Cardiac fibroblast (primary cell): ENCODE results near the gene HPSE2.

ENCODE experiments used
- DNase-seq, 2 donors: peaks; one replicate each; pipeline versions ENCODE4 v3.0.0 to v3.0.0-alpha.2; 2010; ENCODE audit warnings: low read depth in 2 of 2
- H3K4me3 ChIP-seq, 2 donors: replicated peaks in 1 of 2; 1 replicate in 1 of 2; 2 replicates in 1 of 2; pipeline ENCODE4 v1.5.1; 2011; ENCODE audit warnings: low read depth in 2 of 2, low read length in 2 of 2, mild to moderate bottlenecking in 2 of 2, moderate library complexity in 1 of 2
- TF ChIP-seq, protein P1 (sequence below): IDR thresholded peaks from one replicate; pipeline ENCODE4 v1.5.1; 2011; ENCODE audit warnings: low read depth, mild to moderate bottlenecking, low read length, inconsistent platforms

The HPSE2 gene

DNA sequence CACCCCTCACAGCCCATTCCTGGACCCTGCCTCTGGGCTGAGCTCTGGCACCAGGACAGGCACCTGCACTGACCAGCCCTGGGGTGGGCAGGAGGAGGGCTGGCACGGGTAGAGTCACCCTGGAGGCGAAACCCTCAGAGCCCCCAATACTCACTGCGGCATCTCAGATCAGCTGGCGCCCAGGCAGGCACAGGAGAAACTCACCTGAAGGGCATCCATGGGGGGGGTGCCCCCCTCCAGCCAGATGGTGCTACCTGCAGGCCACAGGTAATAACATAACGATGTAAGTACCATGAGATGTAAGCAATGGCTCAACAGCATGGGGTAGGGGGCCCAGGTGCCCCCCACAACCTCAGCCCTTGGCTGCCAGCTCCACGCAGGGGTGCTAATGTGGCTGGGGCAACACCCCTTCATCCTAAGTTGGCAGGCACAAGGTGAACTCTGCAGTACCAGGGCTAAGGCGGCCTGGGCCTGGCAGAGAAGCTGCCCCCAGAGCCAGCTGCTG, 808.6 kb downstream of the HPSE2 start:
- no peak for DNase-seq
- TF ChIP-seq, protein P1, sequence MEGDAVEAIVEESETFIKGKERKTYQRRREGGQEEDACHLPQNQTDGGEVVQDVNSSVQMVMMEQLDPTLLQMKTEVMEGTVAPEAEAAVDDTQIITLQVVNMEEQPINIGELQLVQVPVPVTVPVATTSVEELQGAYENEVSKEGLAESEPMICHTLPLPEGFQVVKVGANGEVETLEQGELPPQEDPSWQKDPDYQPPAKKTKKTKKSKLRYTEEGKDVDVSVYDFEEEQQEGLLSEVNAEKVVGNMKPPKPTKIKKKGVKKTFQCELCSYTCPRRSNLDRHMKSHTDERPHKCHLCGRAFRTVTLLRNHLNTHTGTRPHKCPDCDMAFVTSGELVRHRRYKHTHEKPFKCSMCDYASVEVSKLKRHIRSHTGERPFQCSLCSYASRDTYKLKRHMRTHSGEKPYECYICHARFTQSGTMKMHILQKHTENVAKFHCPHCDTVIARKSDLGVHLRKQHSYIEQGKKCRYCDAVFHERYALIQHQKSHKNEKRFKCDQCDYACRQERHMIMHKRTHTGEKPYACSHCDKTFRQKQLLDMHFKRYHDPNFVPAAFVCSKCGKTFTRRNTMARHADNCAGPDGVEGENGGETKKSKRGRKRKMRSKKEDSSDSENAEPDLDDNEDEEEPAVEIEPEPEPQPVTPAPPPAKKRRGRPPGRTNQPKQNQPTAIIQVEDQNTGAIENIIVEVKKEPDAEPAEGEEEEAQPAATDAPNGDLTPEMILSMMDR: no peak

DNA sequence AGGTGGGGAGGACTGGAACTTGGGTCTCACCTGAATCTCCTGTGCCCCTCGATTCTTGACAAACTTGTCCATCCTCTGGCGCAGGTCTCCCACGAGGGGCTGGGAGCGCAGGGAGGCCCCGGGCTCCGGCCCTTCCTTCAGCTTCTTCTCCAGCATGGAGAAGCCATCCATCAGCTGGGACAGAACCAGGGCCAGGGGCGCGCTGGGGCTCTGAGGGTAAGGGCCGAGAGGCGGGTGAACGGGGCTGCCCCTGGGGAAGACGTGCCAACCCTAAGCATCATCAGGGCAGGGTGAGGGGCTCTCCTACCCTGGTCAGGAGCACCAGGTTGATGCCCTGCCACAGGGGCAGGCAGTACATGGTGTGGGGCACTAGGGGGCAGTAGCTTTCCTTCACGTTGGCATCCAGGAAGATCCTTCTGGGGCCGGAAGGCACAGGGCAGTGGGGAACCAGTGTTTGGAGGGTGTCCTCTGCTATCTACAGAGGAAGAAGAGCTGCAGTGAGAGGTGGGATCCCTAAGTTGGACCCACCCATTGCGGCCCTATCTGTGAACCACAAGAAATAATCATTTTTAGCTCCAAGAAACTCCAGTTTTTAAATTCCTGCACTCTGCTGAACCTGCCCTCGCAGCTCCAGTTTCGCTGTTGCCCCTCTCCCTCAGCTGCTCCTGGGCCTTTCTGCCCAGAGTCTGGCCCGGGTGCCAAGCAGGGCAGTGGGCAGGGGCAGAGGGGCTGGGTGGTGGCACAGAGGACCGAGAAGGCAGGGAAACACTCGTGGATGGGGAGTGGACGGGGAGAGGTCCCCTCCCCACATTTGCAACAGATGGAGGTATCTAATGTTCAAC, 809.9 kb downstream of the HPSE2 start:
- H3K4me3 ChIP-seq: no peak overlapping the region
- TF ChIP-seq, protein P1: peak; percentile 86
- DNase-seq: peak; percentile 49 to 60

More for the DNA sequence above, 808.6 kb downstream of the HPSE2 start:
- H3K4me3 ChIP-seq: no peak overlapping the region

DNA sequence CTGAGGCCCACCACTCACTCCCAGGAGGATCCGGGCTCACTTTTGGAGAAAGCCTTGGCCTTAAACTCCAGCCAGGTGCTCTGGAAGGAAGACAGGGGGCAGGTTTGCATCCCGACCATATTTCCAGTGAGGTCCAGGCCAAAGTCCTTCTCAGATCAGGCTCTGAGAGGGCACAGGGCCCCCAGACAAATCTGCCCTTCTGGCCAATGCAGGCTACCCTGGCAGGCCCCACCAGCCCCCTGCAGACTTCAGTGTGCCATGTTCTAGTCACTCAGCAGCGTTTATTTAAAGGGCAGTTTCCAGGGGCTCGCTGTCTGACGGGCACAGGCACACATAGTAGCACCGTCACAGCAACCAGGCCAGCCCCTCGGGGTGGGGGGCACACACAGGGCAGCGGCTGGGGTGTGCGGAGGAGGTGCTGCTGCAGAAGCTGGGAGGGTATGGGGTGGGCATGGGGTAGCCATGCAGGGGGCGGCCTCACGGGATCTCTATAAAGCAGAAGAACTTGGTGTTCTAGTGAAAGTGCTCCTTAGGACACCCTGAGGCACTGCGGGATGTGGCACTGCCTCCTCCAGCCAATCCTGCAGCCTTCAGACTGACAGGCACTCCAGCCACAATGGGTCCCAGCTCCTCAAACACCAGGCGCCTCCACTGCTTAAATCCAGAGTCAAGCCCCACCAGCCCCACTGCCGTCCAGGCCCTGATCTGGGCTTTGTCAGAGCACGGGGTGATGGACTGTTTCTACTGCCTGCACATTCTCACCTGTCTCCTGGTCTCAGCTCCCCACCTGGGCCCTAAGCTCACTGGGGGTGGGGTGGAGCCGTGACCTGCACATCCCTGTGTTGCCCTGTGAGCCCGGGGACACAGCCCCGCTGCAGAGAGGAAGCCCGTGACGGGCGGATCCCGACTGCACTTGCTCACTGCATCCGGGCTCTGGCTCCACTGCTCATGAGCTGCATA, 811.1 kb downstream of the HPSE2 start:
- no peak overlapping the region for H3K4me3 ChIP-seq
- TF ChIP-seq, protein P1: no peak
- DNase-seq: no peak

DNA sequence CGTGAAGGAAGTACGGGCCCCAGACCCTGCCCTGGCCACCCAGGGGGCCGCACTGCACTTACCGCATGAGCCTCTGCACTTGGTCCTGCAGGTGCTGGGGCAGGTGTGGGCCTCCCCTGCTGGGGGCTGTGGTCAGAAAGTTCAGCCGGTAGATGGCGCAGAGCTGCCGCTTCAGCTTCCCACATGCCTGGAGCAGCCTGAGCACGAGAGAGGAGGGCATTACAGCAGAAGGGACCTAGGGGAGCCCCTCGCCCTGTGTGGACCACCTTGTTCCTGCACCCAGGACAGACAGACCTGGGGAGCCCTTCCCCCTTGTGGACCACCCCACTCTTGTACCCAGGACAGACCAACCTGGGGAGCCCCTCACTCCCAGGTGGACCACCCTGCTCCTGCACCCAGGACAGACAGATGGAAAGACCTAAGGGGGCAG, 811.9 kb downstream of the HPSE2 start:
- no peak overlapping the region for H3K4me3 ChIP-seq
- TF ChIP-seq, protein P1: no peak
- DNase-seq: no peak

DNA sequence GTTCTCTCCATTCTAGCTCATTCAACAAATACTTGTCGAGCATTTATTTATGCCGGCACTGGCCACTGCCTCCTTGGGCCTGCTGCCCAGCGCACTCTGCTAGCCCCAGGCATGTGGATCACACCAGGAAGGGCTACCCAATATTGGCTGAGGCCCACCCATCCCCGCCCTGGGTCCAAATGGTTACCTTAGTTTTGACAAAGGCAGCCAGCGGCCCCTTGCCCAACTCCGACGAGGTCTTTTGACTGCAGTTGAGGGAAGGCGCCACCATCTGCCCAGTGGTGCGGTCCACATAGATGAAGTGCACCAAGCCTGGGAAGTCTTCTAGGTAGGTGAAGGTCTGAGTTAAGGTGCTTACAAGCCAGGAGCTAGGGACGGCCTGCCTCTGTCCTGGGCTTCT, 813.5 kb downstream of the HPSE2 start:
- no peak for DNase-seq
- TF ChIP-seq, protein P1: no peak
- H3K4me3 ChIP-seq: no peak overlapping the region

DNA sequence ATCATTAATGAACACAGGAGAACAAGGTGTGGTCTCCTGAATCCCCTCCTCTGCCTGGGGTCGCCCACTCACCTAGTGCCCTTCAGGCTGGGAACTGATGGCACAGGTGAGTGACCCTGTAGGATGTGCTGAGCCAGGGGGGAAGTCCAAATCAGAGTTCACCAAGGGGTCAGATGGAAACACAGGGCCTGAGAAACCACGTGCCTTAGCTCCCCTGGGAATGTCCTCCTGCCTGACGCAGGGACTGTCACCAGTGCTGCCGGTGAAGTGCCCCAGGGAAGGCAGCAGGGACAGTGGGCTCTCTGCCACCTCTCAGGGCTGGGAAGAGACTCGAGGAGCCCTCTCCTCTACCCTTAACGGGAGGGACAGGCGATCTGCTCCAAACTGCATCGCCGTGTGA, 814.9 kb downstream of the HPSE2 start:
- no peak for DNase-seq
- TF ChIP-seq, protein P1: no peak
- no peak overlapping the region for H3K4me3 ChIP-seq
